ENCODE data around the gene CNTNAP2. TPM values are rescaled to one million over a fixed set of nuclear protein-coding genes. Genes with fewer than 3 reads are reported as not detected.

The CNTNAP2 gene
- total and polyA plus RNA-seq, 2 of the 13 experiments (the other 11 are each of a cell fraction or from before 2014, with no cell fraction given): 0.40 to 0.42 TPM

- TF ChIP-seq ZNF878 (CRISPR knock-in tag; IDR thresholded peaks at IDR 0.05): no peak
- TF ChIP-seq, protein P1, sequence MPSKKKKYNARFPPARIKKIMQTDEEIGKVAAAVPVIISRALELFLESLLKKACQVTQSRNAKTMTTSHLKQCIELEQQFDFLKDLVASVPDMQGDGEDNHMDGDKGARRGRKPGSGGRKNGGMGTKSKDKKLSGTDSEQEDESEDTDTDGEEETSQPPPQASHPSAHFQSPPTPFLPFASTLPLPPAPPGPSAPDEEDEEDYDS (CRISPR knock-in tag; IDR thresholded peaks at IDR 0.05): no peak
These were observed 664.9 kb downstream of the CNTNAP2 start (continued) for GRCh38 chr7:146781352-146782116.

- ChIA-PET CTCF (ENCODE audit: low intra/inter-chr PET ratio, low total read pairs) (no interaction called here), POLR2A (no interaction called here)
- Histone ChIP-seq H2AFZ (ENCODE audit: low read length) (no peak overlapping the region), H3K4me3 (replicated peaks in 1 of 3; ENCODE audit: insufficient read depth in 1 of 3, low read depth in 2 of 3, low read length in 3 of 3) (no peak overlapping the region), H3K4me1 (ENCODE audit: insufficient read depth, low read length) (no peaks in the 10 kb centered on the region), H3K79me2 (ENCODE audit: insufficient read depth, low read length) (no peaks in the 10 kb centered on the region), H3K27me3 (ENCODE audit: control insufficient read depth in 1 of 2, insufficient read depth in 2 of 2, low read length in 2 of 2) (no peaks in the 10 kb centered on the region), H3K36me3 (replicated peaks in 1 of 2; ENCODE audit: control insufficient read depth in 1 of 2, insufficient read depth in 2 of 2, low read length in 2 of 2) (no peaks in the 10 kb centered on the region), H3K9ac (ENCODE audit: insufficient read depth, low read depth, low read length) (no peak overlapping the region), H3K4me2 (ENCODE audit: low read depth, low read length) (no peak overlapping the region), H4K20me1 (ENCODE audit: insufficient read depth, low read length) (no peaks in the 10 kb centered on the region), H3K27ac (ENCODE audit: extremely low read length, insufficient read depth, low read length) (no peak overlapping the region), H3K9me3 (ENCODE audit: low read length) (peaks cover 74% of the 10 kb centered on the region)
- no peak for DNase-seq (ENCODE audit: low spot score)
- no peak for FAIRE-seq
- no peak for ATAC-seq
- intact Hi-C loops (cut with micrococcal nuclease; ENCODE audit: unreplicated experiment): no loop called here
- in situ Hi-C loops (cut with HindIII; ENCODE audit: extremely low pct_ligation_motif_present, low pct_unique_long_range_greater_than_20kb): no loop called here
- no TSS peak for BruUV-seq (replicated peaks)
- WGBS (ENCODE audit: low lambda C conversion rate): 60% methylated on average over 15 of the region's 18 CpGs
- TF ChIP-seq ZNF510 (CRISPR knock-in tag; IDR thresholded peaks at IDR 0.05; ENCODE audit: low read depth) (no peak), ZNF430 (CRISPR knock-in tag; IDR thresholded peaks at IDR 0.05) (no peak), PRMT3 (CRISPR knock-in tag; IDR thresholded peaks at IDR 0.05; ENCODE audit: borderline replicate concordance, low read depth) (no peak), BHLHE40 (IDR thresholded peaks at IDR 0.05; ENCODE audit: low read length) (no peak), SAP130 (CRISPR knock-in tag; IDR thresholded peaks at IDR 0.05; ENCODE audit: low read depth) (no peak), PITX1 (CRISPR knock-in tag; IDR thresholded peaks at IDR 0.05) (no peak), ZNF737 (CRISPR knock-in tag; IDR thresholded peaks at IDR 0.05; ENCODE audit: borderline replicate concordance) (no peak)
- TF ChIP-seq, protein P2, sequence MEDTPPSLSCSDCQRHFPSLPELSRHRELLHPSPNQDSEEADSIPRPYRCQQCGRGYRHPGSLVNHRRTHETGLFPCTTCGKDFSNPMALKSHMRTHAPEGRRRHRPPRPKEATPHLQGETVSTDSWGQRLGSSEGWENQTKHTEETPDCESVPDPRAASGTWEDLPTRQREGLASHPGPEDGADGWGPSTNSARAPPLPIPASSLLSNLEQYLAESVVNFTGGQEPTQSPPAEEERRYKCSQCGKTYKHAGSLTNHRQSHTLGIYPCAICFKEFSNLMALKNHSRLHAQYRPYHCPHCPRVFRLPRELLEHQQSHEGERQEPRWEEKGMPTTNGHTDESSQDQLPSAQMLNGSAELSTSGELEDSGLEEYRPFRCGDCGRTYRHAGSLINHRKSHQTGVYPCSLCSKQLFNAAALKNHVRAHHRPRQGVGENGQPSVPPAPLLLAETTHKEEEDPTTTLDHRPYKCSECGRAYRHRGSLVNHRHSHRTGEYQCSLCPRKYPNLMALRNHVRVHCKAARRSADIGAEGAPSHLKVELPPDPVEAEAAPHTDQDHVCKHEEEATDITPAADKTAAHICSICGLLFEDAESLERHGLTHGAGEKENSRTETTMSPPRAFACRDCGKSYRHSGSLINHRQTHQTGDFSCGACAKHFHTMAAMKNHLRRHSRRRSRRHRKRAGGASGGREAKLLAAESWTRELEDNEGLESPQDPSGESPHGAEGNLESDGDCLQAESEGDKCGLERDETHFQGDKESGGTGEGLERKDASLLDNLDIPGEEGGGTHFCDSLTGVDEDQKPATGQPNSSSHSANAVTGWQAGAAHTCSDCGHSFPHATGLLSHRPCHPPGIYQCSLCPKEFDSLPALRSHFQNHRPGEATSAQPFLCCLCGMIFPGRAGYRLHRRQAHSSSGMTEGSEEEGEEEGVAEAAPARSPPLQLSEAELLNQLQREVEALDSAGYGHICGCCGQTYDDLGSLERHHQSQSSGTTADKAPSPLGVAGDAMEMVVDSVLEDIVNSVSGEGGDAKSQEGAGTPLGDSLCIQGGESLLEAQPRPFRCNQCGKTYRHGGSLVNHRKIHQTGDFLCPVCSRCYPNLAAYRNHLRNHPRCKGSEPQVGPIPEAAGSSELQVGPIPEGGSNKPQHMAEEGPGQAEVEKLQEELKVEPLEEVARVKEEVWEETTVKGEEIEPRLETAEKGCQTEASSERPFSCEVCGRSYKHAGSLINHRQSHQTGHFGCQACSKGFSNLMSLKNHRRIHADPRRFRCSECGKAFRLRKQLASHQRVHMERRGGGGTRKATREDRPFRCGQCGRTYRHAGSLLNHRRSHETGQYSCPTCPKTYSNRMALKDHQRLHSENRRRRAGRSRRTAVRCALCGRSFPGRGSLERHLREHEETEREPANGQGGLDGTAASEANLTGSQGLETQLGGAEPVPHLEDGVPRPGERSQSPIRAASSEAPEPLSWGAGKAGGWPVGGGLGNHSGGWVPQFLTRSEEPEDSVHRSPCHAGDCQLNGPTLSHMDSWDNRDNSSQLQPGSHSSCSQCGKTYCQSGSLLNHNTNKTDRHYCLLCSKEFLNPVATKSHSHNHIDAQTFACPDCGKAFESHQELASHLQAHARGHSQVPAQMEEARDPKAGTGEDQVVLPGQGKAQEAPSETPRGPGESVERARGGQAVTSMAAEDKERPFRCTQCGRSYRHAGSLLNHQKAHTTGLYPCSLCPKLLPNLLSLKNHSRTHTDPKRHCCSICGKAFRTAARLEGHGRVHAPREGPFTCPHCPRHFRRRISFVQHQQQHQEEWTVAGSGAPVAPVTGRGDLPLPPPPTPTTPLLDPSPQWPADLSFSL (CRISPR knock-in tag; IDR thresholded peaks at IDR 0.05): no peak
- TF ChIP-seq, protein P3, sequence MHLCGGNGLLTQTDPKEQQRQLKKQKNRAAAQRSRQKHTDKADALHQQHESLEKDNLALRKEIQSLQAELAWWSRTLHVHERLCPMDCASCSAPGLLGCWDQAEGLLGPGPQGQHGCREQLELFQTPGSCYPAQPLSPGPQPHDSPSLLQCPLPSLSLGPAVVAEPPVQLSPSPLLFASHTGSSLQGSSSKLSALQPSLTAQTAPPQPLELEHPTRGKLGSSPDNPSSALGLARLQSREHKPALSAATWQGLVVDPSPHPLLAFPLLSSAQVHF (CRISPR knock-in tag; IDR thresholded peaks at IDR 0.05): no peak
These were observed 670.7 kb downstream of the CNTNAP2 start for GRCh38 chr7:146787266-146787665.
